GM12864 (cell line): ENCODE results near the gene RNFT2.

Experiments
- DNase-seq: peaks from one replicate; pipeline ENCODE4 v3.0.0-alpha.2; 2011; ENCODE audit warnings: low read depth
- H3K4me3 ChIP-seq: 2 replicates; pipeline ENCODE4 v1.5.1; 2011; ENCODE audit warnings: mild to moderate bottlenecking, low read depth, low read length, control low read depth
- CTCF ChIP-seq: IDR thresholded peaks from 2 replicates; pipeline ENCODE4 v1.5.1; 2011; ENCODE audit warnings: low read depth, mild to moderate bottlenecking, moderate library complexity, low read length, control low read depth, inconsistent platforms; ENCODE audit errors: missing control alignments

The RNFT2 gene

GRCh38 chr12:116890330-116890729, 152.2 kb downstream of the RNFT2 start:
- TF ChIP-seq CTCF = no peak
- DNase-seq = no peak
- no peak overlapping the region for H3K4me3 ChIP-seq

GRCh38 chr12:116891019-116891418, 152.9 kb downstream of the RNFT2 start:
- TF ChIP-seq CTCF = no peak
- no peak for DNase-seq
- no peak overlapping the region for H3K4me3 ChIP-seq

GRCh38 chr12:116892349-116893140, 154.4 kb downstream of the RNFT2 start:
- no peak for TF ChIP-seq CTCF
- no peak for DNase-seq

DNA sequence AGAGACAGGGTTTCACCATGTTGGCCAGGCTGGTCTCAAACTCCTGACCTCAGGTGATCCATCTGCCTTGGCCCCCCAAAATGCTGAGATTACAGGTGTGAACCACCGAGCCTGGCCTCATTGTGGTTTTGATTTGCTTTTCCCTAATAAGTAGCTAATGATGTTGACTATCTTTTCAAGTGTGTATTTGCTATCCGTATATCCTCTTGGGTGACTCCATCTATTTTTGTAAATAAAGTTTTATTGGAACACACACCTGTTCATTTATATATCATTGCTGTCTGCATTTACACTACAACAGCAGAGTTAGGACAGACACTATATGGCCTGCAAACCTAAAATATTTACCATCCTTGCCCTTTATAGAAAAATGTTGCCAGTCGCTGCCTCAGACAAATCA, 156.8 kb downstream of the RNFT2 start:
- H3K4me3 ChIP-seq = no peak overlapping the region
- TF ChIP-seq CTCF = no peak
- no peak for DNase-seq

More at GRCh38 chr12:116892349-116893140, 154.4 kb downstream of the RNFT2 start:
- no peak overlapping the region for H3K4me3 ChIP-seq

GRCh38 chr12:116896411-116896924, 158.4 kb downstream of the RNFT2 start:
- DNase-seq = no peak
- no peak overlapping the region for H3K4me3 ChIP-seq
- no peak for TF ChIP-seq CTCF

GRCh38 chr12:116897476-116897875, 159.4 kb downstream of the RNFT2 start:
- no peak overlapping the region for H3K4me3 ChIP-seq

More at GRCh38 chr12:116897476-116897875, 159.4 kb downstream of the RNFT2 start:
- no peak for DNase-seq
- no peak for TF ChIP-seq CTCF
